Stimulated activated CD8-positive, alpha-beta memory T cell treated with anti-CD3 and anti-CD28 coated beads, Interleukin-12 subunit alpha, Interleukin-12 subunit beta, amount 100 ng/mL, for 24 hours (primary cell): Measurements from ENCODE around the gene DISC1.
"Not testable (repeated sequence)": the region's sequence is repeated elsewhere in the genome, so short reads cannot be mapped to it uniquely, and the experiment has no call there.

Experiments
- DNase-seq: peaks from one replicate; pipeline ENCODE4 v3.0.0-alpha.2; 2020; ENCODE audit errors: extremely low read depth

DISC1 gene

GRCh38 chr1:231774719-231775335 is 148.2 kb downstream of the DISC1 start:
- no peak for DNase-seq

- no peak for DNase-seq
Observed at GRCh38 chr1:231776010-231776756, 149.6 kb downstream of the DISC1 start.

GRCh38 chr1:231776757-231777062 is 150.1 kb downstream of the DISC1 start:
- no peak for DNase-seq

DNA sequence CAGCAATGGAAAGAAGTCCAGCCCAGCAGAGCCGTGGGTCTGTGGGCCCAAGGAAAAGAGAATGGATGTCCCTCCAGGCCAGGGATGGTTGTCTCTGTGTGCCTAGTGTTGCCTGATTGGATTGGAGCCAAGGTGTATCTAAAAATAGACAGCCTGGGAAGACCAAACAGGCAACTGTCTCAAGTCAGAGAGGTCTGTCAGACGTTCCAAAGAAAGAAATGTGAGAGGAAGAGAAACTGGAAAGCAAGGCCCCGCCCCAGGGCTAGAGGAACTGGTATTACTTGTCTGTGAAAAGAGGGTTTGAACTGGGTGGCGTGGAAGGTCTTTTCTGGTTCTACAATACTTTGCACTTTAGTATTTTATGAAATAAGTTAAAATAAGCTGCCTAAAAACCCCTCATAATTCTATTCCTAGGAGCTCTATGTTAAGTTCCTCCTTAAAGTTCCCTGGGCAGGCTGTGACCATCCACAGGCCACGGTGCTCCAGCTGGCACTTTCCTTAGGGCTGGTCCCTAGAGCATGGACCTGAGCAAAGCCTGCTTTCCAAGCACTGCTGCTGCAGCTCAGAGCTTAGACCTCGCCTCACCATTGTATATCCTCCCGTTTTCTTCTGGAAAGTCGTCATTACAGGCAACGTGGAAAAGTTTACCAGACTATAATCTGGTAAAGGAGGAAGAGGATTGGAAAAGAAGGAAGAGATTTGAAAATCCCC is 151.6 kb downstream of the DISC1 start:
- DNase-seq = no peak

- no peak for DNase-seq
Observed at GRCh38 chr1:231779081-231779480, 152.5 kb downstream of the DISC1 start.

GRCh38 chr1:231781892-231782291 is 155.3 kb downstream of the DISC1 start:
- no peak for DNase-seq

GRCh38 chr1:231785073-231785472 is 158.5 kb downstream of the DISC1 start:
- DNase-seq = not testable (repeated sequence)

DNA sequence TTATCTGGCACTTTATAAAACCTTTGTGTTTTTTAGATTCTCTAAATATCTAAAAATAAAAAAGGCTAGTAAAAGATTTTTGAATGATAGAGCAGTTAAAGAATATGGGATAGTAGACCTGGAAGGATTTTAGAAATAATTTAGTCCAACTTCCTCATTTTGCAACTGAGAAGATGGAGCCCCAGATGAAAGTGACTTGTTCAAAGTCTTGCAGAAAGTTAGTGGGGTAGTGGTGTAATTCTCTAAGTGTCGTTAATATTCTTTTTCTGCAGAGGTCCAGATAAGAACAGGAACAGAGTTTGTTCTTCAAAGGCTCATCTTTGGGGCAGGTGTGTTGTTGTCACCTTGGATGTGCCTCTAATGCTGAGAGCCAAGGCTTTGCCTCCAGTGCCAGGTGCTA is 159.5 kb downstream of the DISC1 start:
- DNase-seq = no peak

DNA sequence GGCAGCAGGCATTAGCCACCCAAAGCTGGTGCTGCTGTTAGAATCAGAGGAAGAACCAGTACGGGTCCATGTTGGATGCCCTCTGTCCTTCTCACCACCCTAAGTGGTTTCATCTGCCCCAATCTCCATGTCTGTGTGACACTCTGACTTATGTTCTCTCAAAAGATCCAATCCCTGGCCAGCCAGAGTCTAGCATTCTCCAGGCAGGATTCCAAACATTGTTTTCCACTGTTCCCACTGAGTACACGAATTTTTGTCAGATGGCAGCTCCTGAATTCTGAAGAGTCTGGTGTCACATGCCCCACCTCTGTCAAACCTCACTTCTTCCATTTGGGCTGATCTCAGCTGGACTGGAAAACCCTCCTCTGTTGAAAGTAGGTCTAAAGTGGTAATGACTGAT is 166.0 kb downstream of the DISC1 start:
- no peak for DNase-seq

- DNase-seq = no peak
Observed at GRCh38 chr1:231793893-231794292, 167.3 kb downstream of the DISC1 start.

DNA sequence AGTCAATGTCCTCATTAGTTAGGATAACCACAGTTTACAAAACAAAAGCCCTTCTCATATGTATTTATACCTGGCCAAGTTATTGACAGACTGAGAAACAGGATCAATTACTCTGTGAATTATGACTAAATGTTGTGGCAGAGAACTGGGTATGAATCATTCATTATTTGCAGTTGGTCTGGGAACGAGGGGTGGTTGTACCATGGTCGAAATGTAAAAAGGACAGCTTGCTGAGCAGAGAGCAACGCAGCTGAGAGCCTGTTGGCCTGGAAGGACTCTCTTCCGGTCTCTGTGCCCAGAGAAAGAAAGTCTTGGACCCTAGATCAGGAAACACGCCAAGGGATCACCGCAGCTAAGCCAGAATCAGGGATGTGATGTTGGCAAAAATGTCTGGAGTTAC is 169.6 kb downstream of the DISC1 start:
- no peak for DNase-seq

- DNase-seq = no peak
Observed at GRCh38 chr1:231799363-231799986, 172.9 kb downstream of the DISC1 start.

DNA sequence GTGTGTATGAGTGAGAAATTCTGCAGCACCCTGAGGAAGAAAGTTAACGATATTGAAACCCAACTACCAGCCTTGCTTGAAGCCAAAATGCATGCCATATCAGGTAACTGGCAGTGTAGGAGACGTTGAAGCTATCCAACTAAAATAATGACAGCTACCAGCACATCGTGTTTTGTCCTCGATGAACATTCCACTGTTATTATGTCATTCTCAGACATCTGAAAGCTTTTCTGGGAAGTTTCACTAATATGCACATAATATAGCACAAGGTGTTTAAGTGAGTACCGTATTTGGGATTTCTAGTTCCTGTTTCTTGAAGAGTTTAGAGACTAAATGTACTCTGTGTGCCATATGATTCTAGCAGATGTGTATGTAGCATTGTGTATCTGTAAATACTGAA is 173.5 kb downstream of the DISC1 start:
- DNase-seq = no peak

GRCh38 chr1:231801042-231801585 is 174.5 kb downstream of the DISC1 start:
- no peak for DNase-seq

DNA sequence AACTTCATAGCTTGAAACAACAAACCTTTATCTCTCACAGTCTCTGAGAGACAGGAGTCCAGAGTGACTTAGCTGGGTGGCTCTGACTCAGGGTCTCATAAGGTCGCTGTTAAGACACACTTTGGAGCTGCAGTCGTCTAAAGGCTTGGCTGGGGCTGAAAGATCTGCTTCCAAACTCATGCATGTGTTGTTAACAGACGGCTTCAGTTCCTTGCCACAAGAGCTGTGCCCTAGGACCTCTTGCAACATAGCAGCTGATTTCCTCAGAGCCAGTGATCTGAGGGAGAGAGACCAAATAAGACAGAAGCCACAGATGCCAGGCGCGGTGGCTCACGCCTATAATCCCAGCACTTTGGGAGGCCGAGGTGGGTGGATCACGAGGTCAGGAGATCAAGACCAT is 176.8 kb downstream of the DISC1 start:
- no peak for DNase-seq

GRCh38 chr1:231806623-231807495 is 180.3 kb downstream of the DISC1 start:
- no peak for DNase-seq

- DNase-seq = no peak
Observed at GRCh38 chr1:231807541-231807940, 181.0 kb downstream of the DISC1 start.

DNA sequence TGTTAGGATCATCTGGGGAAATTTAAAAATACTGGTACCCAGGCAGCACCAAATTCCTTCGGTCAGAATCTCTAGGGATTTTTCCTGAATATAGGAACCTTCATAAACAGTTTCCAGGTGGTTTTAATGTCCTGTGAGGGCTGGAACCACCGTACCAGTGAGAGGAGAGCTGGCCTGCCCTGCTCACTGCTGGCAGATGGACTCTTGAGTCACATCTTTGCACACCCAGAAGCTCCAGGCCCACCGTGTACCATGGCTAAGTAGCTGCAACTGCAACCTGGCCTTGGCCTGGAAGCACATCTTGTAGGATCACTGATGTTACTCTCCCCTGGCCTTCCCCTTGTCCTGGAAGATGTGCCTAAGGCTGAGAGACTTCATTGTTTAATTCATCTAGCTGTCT is 181.5 kb downstream of the DISC1 start:
- no peak for DNase-seq

DNA sequence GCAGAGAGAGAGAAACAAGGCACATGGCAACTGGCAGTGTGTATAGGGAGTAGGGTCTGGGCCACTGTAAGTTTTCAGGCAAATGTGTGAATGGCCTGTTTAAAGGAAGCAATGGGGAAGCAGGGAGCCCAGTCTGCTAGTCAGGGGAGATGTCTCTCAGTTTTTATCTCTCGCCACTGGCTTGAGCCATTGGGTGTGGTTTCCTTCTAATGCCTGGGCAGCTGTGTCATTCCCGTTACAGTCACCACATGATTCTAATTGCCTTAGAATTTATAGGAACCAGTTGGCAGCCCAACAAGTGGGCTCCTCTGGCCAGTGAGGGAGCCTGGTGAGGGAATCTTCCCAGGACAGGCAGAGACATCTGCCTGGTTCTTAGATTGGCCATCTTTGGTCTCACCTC is 182.4 kb downstream of the DISC1 start:
- no peak for DNase-seq

- DNase-seq = no peak
Observed at GRCh38 chr1:231810415-231810814, 183.8 kb downstream of the DISC1 start.

- no peak for DNase-seq
Observed at GRCh38 chr1:231814021-231814420, 187.4 kb downstream of the DISC1 start.
